ENCODE results near the gene ACP4. TPM values are rescaled to one million over a fixed set of nuclear protein-coding genes. Genes with fewer than 3 reads are reported as not detected.
"Not testable (repeated sequence)": the region's sequence is repeated elsewhere in the genome, so short reads cannot be mapped to it uniquely, and the experiment has no call there.

ACP4 gene
- total and polyA plus RNA-seq, 5 experiments from 2014 or later = 0.14 TPM; not detected in 4

DNA sequence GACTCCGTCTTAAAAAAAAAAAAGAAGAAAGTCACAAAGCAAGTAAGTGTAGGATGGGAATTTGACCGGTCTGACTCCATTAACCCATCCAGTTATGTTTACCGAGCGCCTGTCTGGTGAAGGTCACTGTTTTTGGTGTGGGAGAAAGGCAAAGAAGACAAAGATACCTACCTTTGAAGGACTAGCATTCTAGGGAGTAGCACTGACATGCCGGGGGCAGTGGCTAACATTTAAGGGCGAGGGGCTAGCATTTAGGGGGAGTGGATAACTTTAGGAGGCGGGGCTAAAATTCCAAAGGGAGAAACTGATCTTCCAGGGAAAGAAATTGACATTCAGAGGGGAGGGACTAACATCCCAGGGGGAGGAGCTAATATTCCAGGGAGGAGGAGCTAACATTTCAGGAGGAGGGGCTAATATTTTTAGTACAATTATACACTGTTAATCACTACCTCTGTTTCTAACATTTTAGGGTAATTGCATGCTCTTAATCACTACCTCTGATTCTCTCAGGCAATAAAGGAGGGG is 11.2 kb upstream of the ACP4 start:
- Mint-ChIP-seq H3K36me3 (no peaks in the 10 kb centered on the region), H3K27me3 (peaks cover 42 to 87% (median 58%) of the 10 kb centered on the region in 5 donors), H3K27ac (peak overlapping the region in 2 of 10 donors; percentile 11 to 60), H3K4me3 (no peak overlapping the region), H3K4me1 (peaks cover 13 to 20% (median 17%) of the 10 kb centered on the region in 4 donors), H3K9me3 (peaks cover 0 to 8% (median 0%) of the 10 kb centered on the region in 9 donors)
- ATAC-seq = no peak
- no peak for DNase-seq
- POLR2A ChIA-PET = no interaction called here

DNA sequence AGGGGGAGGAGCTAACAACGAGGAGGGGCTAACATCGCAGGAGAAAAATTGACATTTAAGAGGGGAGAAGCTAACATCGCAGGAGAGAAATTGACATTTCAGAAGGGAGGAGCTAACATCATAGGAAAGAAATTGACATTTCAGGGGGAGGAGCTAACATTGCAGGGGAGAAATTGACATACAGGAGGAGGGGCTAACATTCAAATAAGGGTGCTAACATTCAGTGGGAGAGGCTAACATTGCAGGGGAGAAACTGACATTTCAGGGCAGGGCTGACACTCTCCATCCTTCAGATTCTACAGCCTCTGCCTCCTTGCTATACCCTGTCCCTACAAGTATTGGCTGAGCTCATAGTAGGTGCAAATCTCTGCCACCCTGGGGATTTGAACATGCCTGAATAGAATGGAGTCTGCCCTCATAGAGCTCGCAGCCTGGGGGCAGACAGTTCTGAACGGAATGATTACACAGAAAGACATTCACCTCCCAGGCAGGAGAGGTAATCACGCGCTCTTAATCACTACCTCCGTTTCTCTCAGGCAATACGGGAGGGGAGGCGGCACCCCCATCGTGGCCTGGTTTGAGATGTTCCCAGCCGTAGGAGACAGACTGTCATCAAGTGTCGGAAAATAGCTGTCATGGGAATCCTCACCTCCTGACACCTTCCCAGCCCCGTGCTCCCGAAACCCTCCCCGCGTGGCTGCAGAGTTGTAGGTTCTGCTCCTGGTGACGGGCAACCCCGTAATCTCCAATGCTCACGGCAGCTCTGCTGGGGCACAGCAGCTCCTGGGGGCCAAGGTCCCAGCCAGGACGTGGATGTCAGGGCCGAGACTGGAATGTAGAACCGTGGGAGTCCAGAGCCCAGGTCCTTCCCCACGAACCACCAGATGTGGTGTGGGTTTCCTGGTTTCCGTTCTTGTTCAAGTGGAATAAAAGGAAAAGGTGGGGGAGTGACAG is 10.4 kb upstream of the ACP4 start:
- Mint-ChIP-seq H3K4me3 (no peak overlapping the region), H3K36me3 (no peaks in the 10 kb centered on the region), H3K4me1 (peaks cover 13 to 20% (median 17%) of the 10 kb centered on the region in 4 donors), H3K27ac (peak overlapping the region in 1 of 10 donors; percentile 35), H3K27me3 (peaks cover 39 to 82% (median 56%) of the 10 kb centered on the region in 5 donors), H3K9me3 (peaks cover 0 to 8% (median 0%) of the 10 kb centered on the region in 9 donors)
- POLR2A ChIA-PET = no interaction called here
- DNase-seq (no peak), ATAC-seq (no peak)

DNA sequence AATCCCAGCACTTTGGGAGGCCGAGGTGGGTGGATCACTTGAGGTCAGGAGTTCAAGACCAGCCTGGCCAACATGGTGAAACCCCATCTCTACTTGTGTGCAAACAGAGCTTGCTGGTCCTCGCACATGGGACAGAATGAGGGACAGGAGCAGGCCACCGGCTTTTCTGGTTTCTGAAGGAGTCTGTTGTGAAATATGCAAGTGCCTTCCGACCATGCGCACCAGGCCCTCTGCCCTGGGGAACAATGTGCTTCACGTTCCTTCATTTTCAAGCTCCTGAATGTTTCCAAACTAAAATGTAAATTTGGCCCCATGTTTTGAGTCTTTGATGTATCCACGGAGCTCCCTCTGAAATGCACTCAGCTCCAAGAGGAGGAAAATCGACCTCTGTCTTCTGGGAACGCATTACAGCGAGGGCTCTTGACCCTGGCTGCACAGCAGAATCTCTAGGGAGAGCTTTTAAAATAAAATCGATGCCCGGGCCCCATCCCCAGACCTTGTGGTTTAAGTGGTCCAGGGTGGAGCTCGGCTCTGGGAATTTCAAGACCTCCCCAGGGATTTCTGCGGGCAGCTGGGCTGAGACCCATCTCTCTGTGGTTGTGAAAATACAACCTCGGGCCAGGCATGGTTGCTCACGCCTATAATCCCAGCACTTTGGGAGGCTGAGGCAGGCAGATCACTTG is 9.3 kb upstream of the ACP4 start:
- Mint-ChIP-seq H3K27ac (no peak overlapping the region), H3K4me1 (peaks cover 13 to 20% (median 17%) of the 10 kb centered on the region in 4 donors), H3K4me3 (no peak overlapping the region), H3K27me3 (peaks cover 32 to 76% (median 53%) of the 10 kb centered on the region in 5 donors), H3K9me3 (peaks cover 0 to 8% (median 0%) of the 10 kb centered on the region in 9 donors), H3K36me3 (no peaks in the 10 kb centered on the region)
- POLR2A ChIA-PET = interaction anchor here (2.1 kb wide), 1 partner anchor 424 kb away, joined by 10 read pairs; no protein-coding TSS in a partner anchor
- DNase-seq = no peak
- no peak for ATAC-seq

DNA sequence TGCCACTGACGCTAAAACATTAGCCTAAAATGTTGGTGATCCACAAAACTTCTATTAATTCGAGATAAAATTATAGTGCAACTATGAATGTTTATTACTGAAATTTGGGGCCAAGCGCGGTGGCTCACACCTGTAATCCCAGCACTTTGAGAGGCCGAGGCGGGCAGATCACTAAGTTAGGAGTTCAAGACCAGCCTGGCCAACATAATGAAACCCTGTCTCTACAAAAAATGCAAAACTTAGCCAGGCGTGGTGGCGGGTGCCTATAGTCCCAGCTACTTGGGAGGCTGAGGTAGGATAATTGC is 6.4 kb upstream of the ACP4 start:
- H3K36me3 Mint-ChIP-seq, H3K9me3 Mint-ChIP-seq, ATAC-seq, H3K4me1 Mint-ChIP-seq, DNase-seq, H3K4me3 Mint-ChIP-seq: not testable (repeated sequence)
- POLR2A ChIA-PET = interaction anchor here (0.6 to 2.5 kb wide), 5 partner anchors 17 to 415 kb away, joined by 3 to 12 read pairs (median 3); no protein-coding TSS in a partner anchor
- H3K27me3 Mint-ChIP-seq = peaks cover 18 to 50% (median 33%) of the 10 kb centered on the region in 5 donors
- H3K27ac Mint-ChIP-seq = peak overlapping the region in 2 of 10 donors; percentile 27 to 59

DNA sequence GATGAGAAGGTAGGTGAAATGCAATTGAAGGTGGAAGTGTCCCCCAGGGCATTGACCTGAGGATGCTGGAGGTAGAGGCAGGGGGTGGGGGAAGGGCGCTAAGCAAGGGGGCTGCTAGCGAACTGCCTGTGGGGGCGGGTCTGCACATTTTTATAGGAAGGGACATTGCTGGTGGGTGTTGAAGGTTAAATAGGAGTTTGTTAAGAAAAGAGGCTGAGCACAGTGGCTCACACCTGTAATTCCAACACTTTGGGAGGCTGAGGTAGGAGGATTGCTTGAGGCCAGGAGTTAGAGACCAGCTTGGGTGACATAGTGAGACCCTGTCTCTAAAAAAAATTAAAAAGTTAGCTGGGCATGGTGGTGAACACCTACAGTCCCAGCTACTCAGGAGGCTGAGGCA is 5.5 kb upstream of the ACP4 start:
- H3K36me3 Mint-ChIP-seq = no peaks in the 10 kb centered on the region
- POLR2A ChIA-PET = no interaction called here
- ATAC-seq = no peak
- peaks cover 2 to 10% (median 6%) of the 10 kb centered on the region in 4 donors for H3K4me1 Mint-ChIP-seq
- H3K27ac Mint-ChIP-seq = peak overlapping the region in 1 of 10 donors; percentile 82
- DNase-seq = no peak
- peak overlapping the region in 1 of 10 donors; percentile 45 for H3K4me3 Mint-ChIP-seq
- no peaks in the 10 kb centered on the region for H3K9me3 Mint-ChIP-seq
- peaks cover 9 to 41% (median 24%) of the 10 kb centered on the region in 5 donors for H3K27me3 Mint-ChIP-seq

DNA sequence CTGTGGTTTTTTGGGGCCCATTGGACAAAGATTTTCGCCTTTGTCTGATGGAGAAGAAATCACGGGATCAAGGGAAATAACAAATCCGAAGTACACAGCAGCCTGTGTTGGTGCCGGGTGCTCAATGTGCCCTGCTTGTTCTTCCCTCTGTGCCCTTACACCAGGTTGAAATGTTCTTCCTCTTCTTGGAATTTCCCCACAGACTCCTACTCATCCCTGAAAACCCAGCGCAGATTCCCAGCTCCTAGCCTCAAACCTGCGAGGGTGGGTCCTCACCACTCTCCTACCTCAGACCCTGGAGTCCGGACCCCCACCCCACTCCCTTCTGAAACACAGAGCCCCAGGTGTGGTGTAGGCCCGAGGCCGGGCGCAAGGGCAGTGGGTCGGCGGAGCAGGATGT is 4.9 kb upstream of the ACP4 start:
- Mint-ChIP-seq H3K36me3 (no peaks in the 10 kb centered on the region), H3K27ac (peak overlapping the region in 1 of 10 donors; percentile 52)

DNA sequence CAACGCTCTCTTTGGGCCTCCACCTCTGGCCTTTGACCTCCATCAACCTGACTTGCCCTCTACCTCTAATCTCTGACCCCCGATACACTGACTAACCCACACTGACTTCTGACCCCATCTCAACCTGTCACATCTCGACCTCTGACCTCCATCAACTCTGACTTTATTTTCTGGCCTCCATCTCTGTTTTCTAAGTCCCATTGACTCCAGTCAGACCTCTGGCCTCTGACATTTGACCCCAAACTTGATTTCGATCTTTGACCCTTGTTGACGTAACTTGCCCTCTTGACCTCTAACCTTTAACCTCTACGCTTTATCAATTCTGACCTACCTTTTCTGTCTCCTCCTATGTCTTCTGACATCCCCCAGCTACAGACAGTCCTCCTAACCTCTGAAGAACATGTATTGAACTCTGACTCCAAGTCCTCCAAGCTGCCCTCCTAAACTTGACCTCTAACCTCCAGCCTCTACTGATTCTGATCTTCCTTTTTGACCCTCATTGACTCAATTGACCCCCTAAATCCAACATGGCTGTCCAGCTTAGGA is 780 bp downstream of the ACP4 start:
- Mint-ChIP-seq H3K27me3 (no peaks in the 10 kb centered on the region), H3K36me3 (no peaks in the 10 kb centered on the region), H3K4me1 (peaks cover 0 to 13% (median 3%) of the 10 kb centered on the region in 4 donors), H3K9me3 (no peaks in the 10 kb centered on the region), H3K4me3 (no peak overlapping the region), H3K27ac (peak overlapping the region in 4 of 10 donors; percentile 9 to 75 (median 53))
- DNase-seq = no peak
- POLR2A ChIA-PET = no interaction called here
- ATAC-seq = no peak

More for the DNA sequence above, 4.9 kb upstream of the ACP4 start:
- H3K9me3 Mint-ChIP-seq = no peaks in the 10 kb centered on the region
- no peak overlapping the region for H3K4me3 Mint-ChIP-seq
- POLR2A ChIA-PET = no interaction called here
- no peak for DNase-seq
- no peak for ATAC-seq
- peaks cover 6 to 34% (median 18%) of the 10 kb centered on the region in 5 donors for H3K27me3 Mint-ChIP-seq
- H3K4me1 Mint-ChIP-seq = peaks cover 2 to 10% (median 6%) of the 10 kb centered on the region in 4 donors

DNA sequence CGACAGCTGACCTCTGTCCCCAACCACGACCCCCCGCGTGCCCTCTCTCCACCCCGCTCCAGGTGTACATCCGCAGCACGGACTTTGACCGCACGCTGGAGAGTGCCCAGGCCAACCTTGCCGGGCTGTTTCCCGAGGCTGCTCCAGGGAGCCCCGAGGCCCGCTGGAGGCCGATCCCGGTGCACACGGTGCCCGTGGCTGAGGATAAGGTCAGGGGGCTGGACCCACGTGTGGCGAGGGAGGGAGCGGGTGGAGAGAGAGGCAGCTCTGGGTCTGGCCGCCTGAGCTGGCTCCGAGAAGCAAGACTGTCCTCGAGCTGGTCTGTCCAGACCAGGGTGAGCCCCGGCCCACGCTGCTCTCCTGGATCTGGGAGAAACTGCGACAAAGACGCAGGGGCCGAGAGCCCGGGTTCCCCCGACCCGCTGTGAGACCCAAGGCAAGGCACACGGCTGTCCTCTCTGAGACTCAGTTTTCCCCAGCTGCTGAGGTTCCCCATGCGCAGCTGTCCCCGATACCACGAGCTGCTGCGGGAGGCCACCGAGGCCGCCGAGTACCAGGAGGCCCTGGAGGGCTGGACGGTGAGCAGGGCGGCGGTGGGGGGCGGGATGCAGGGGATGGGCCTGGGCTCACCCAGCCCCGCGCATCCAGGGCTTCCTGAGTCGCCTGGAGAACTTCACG is 1.5 kb downstream of the ACP4 start:
- Mint-ChIP-seq H3K4me3 (no peak overlapping the region), H3K9me3 (no peaks in the 10 kb centered on the region), H3K27me3 (no peaks in the 10 kb centered on the region), H3K4me1 (peaks cover 0 to 13% (median 3%) of the 10 kb centered on the region in 4 donors), H3K36me3 (no peaks in the 10 kb centered on the region), H3K27ac (peak overlapping the region in 1 of 10 donors; percentile 33)
- POLR2A ChIA-PET = interaction anchor here (1.6 kb wide), 1 partner anchor 13 kb away, joined by 4 read pairs; no protein-coding TSS in a partner anchor
- no peak for DNase-seq
- ATAC-seq = no peak

DNA sequence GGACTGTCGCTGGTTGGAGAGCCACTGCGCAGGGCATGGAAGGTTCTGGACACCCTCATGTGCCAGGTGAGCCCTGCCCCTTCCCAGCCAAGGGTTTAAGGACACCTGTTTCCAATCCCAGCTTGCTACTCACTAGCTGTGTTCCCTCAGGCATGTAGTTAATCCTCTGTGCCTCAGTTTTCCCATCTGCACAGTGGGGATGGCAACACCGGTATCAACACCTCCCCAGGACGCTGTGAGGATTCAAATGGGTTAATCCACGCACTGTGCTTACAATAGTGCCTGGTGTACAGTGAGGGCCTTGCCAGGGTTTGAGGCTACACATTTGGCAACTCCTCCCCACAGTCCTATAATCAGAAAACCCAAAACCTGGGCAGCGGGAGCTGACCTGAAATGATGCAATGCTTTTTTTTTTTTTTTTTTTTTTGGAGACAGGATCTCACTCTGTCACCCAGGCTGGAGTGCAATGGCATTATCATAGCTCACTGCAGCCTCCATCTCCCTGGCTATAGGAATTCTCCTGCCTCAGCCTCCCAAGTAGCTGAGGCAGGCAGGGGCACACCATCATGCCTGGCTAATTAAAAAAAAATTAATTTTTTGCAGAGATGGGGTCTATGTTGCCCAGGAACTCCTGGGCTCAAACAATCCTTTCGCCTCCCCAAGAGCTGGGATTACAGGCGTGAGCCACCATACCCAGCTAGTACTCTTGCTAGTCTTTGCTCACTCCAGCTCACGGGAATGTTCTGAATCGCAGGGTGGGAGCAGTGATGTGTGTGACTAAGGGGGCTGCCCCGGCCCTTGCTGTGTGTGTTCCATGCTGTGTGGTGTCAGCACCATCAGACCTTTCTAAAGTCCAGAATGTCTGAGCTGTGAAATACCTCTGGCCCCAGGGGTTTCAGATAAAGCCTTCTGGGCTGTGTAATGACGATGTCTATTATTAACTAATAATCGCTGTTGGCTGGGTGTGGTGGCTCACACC is 2.3 kb downstream of the ACP4 start:
- POLR2A ChIA-PET = interaction anchor here (1.1 to 1.6 kb wide), 2 partner anchors 12 to 68 kb away, joined by 3 to 4 read pairs; no protein-coding TSS in a partner anchor
- no peak overlapping the region for H3K4me3 Mint-ChIP-seq

DNA sequence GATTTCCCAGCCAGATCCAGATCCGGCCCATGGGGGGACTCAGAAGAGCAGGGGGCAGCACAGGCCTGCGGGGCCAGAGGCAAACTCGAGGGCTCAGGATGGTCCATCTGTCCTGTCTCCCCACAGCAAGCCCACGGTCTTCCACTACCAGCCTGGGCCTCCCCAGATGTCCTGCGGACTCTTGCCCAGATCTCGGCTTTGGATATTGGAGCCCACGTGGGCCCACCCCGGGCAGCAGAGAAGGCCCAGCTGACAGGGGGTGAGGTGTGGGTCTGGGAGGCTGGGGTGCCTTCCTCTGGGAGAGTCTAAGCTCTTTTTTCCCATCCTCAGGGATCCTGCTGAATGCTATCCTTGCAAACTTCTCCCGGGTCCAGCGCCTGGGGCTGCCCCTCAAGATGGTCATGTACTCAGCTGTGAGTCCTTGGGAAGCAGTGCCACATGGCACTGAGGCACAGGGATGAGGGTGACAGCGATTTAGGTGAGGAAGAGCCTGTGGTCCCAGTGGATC is 3.4 kb downstream of the ACP4 start:
- DNase-seq (no peak), ATAC-seq (no peak)
- POLR2A ChIA-PET = interaction anchor here (1.1 kb wide), 1 partner anchor 69 kb away, joined by 3 read pairs; no protein-coding TSS in a partner anchor
- Mint-ChIP-seq H3K36me3 (peaks cover 0 to 16% (median 0%) of the 10 kb centered on the region in 3 donors), H3K27me3 (no peaks in the 10 kb centered on the region), H3K4me3 (no peak overlapping the region), H3K4me1 (peaks cover 0 to 15% (median 3%) of the 10 kb centered on the region in 4 donors), H3K27ac (peak overlapping the region in 1 of 10 donors; percentile 25), H3K9me3 (no peaks in the 10 kb centered on the region)

More for the DNA sequence above, 2.3 kb downstream of the ACP4 start:
- DNase-seq = no peak
- ATAC-seq = no peak
- Mint-ChIP-seq H3K4me1 (peaks cover 0 to 13% (median 3%) of the 10 kb centered on the region in 4 donors), H3K36me3 (peaks cover 0 to 6% (median 0%) of the 10 kb centered on the region in 3 donors), H3K27ac (no peak overlapping the region), H3K27me3 (no peaks in the 10 kb centered on the region), H3K9me3 (no peaks in the 10 kb centered on the region)

All from naive thymus-derived CD8-positive, alpha-beta T cell (primary cell).